ENCODE data around the gene PEDS1.
"Not testable (repeated sequence)": the region's sequence is repeated elsewhere in the genome, so short reads cannot be mapped to it uniquely, and the experiment has no call there.

The PEDS1 gene

GRCh38 chr20:50153500-50154377, at the start of gene PEDS1:
TSS of gene PEDS1 (minus strand) at chr20:50153723. CDS start at chr20:50153637, 86 bp downstream.
- peak; percentile 70 to 81 for DNase-seq

DNA sequence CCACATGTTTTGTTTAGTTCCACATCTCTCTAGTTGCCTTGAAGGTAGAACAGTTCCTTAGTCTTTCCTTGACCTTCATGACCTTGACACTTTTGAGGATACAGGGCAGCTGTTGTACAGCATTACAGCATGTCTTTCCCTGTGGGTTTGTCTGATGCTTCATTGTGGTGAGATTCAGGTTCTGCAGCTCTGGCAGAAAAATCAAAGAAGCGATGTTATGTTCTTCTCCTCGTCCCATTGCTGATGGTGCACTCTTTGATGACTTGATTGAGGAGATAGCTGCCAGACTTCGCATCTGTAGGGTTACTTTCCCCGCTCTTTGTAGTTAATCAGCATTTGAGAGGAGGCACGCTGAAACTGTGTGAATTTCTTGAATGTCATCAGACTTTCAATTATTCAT, 49.2 kb upstream of the PEDS1 start:
- DNase-seq: no peak

GRCh38 chr20:50201710-50202109, 48.2 kb upstream of the PEDS1 start:
- not testable (repeated sequence) for DNase-seq

GRCh38 chr20:50200482-50201104, 47.1 kb upstream of the PEDS1 start:
- DNase-seq: no peak

- DNase-seq: no peak
These were observed 46.2 kb upstream of the PEDS1 start for GRCh38 chr20:50199703-50200102.

DNA sequence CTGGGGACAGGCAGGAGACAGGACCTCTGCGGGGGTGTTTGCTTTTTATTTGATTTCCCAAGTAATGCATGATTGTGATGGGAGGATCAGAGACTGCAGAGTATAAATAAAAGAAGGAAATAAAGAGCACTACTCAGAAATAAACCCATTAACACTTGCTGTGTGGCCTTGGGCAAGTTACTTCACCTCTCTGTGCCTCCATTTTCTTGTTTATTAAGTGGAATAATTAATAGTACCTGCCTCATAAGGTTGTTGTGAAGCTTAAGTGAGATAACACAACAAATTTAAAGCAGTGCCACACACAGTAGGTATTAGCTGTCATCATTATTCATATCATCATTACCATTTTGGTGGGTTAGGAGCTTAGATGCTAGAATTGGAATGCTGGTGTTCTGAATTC, 45.2 kb upstream of the PEDS1 start:
- DNase-seq: no peak

DNA sequence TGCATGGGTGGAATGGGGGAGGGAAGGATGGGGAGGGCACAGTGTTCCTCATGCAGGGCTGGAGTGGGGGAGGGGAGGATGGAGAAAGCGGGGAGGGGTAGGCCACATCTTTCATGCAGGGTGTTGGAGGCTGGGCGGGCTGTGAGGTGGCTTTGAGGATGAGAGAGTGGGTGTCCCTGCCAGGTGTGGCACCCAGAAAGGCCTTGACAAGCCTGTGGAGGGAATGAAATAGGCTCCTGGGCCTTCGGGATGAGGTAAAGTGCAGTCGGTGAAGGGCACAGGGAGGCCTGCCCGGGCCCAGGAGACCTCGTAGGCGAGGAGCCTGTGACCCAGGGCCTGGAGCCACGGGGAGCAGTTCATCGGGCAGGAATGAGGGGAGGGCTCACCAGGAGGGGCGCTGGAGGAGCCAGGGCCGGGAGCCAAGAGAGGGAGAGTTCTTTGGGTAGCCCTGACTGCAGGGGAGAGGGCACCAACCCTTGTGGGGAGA, 44.7 kb upstream of the PEDS1 start:
- no peak for DNase-seq

DNA sequence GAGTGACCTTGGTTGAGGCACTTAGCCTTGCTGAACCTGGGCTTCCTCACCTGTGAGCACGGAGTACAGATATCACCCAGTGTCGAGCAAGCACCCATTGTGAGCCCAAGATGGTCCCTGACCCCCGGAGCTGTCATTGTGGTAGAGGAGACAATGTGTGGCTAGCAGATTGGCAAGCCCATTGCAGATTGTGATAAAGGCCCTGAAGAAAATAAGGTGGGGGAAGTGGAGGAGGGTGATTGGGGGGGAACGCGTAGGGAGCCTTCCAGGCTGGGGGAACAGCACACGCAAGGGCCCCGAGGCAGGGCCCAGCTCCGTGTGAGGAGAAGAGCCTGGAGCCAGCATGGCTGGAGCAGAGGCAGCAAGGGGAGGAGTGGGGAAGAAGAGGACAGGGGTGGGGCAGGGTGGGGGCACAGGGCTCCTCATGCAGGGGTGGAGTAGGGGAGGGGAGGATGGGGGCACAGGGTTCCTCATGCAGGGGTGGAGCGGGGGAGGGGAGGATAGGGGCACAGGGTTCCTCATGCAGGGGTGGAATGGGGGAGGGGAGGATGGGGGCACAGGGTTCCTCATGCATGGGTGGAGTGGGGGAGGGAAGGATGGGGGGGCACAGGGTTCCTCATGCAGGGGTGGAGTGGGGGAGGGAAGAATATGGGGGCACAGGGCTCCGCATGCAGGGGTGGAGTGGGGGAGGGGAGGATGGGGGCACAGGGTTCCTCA, 44.1 kb upstream of the PEDS1 start:
- DNase-seq: no peak

DNA sequence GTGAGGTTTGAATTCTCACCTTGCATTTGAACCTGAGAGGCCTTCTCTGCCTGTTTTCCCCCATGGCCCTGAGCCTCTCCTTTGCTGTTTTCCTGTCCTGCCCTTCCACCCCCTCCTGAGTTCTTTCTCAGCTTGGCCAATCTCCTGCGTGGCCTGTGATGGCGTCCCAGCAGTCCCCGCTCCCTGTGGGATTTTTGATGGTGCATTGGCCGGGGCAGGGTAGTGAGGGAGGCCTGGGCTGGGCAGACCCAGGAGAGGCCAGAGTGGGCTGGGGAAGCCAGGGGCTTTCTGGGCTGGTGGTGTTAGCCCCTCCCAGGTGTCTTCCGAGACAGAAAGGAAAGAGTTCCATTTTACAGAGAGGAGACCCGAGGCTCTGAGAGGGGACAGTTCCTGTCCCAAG, 43.4 kb upstream of the PEDS1 start:
- no peak for DNase-seq

- DNase-seq: no peak
These were observed 42.7 kb upstream of the PEDS1 start for GRCh38 chr20:50196248-50196647.

- DNase-seq: no peak
These were observed 42.1 kb upstream of the PEDS1 start for GRCh38 chr20:50195524-50196120.

- DNase-seq: no peak
These were observed 41.5 kb upstream of the PEDS1 start for GRCh38 chr20:50194831-50195523.

- no peak for DNase-seq
These were observed 40.9 kb upstream of the PEDS1 start for GRCh38 chr20:50194422-50194830.

- no peak for DNase-seq
These were observed 40.4 kb upstream of the PEDS1 start for GRCh38 chr20:50193836-50194421.

DNA sequence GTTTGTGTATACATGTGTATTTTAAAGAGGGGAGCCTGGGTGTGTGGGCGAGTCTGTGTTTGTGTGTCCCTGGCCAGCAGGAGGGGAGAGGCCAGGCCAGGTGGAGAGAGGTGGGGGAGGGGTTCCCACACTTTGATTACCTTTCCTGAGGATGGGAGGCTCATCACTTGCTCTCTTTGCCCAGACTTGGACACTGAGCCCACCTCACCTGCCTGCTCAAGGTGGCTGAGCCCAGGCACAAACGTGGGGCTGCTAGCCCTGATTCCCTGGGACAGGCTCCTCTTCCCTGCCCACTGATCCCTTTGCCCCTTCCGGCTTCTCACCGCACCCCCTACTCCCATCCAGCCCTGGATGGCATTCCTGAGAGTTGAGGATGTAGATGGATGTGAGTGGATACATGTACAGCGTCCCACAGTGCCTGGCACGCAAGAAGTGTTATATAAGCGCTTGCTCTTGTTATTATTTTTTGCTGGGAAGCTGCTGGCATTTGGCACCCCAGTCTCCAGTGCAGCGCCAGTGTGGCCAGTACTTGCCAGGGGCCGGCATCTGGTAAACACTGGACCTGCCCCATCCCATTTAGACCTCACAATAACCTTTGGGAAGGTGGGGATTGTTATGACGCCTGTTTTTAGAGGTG, 39.8 kb upstream of the PEDS1 start:
- DNase-seq: no peak

DNA sequence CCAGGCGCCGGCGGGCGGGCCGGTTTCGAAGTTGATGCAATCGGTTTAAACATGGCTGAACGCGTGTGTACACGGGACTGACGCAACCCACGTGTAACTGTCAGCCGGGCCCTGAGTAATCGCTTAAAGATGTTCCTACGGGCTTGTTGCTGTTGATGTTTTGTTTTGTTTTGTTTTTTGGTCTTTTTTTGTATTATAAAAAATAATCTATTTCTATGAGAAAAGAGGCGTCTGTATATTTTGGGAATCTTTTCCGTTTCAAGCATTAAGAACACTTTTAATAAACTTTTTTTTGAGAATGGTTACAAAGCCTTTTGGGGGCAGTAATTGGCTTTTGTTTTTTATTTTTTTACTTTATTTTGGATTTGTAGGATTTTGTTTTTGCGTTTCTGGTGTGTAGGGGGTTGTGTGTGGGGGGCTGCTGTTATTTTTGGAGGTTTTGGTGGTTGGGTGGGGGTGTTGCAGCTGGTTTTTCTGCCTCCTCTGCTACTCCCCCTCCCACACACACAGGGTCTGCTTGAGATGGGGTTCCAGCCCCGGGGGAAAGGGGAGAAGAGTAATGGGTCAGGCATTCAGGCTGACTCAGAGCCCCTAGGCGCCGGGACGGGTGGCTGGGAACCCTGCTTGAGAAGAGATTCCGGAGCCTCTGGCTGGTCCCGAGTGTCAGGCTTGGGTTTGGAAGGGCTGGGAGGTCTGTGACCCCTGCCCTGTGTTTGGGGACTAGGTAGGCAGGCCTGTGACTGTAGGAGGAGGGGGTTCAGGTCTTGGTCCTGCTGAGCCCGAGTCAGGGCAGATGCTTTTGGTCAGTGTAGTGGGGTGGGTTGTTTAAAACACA, 39.1 kb upstream of the PEDS1 start:
- peak; percentile 72 to 75 for DNase-seq

DNA sequence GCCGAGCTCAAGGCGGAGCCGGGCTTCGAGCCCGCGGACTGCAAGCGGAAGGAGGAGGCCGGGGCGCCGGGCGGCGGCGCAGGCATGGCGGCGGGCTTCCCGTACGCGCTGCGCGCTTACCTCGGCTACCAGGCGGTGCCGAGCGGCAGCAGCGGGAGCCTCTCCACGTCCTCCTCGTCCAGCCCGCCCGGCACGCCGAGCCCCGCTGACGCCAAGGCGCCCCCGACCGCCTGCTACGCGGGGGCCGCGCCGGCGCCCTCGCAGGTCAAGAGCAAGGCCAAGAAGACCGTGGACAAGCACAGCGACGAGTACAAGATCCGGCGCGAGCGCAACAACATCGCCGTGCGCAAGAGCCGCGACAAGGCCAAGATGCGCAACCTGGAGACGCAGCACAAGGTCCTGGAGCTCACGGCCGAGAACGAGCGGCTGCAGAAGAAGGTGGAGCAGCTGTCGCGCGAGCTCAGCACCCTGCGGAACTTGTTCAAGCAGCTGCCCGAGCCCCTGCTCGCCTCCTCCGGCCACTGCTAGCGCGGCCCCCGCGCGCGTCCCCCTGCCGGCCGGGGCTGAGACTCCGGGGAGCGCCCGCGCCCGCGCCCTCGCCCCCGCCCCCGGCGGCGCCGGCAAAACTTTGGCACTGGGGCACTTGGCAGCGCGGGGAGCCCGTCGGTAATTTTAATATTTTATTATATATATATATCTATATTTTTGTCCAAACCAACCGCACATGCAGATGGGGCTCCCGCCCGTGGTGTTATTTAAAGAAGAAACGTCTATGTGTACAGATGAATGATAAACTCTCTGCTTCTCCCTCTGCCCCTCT, 38.2 kb upstream of the PEDS1 start:
- peak; percentile 40 to 60 for DNase-seq

GRCh38 chr20:50191065-50191543, 37.6 kb upstream of the PEDS1 start:
- DNase-seq: peak in 1 of 2 donors; percentile 44

Data from stimulated activated CD4-positive, alpha-beta T cell treated with anti-CD3 and anti-CD28 coated beads, Interleukin-2, amount 100 ng/mL, for 48 hours (primary cell).